Stimulated activated CD8-positive, alpha-beta memory T cell treated with anti-CD3 and anti-CD28 coated beads, Interleukin-12 subunit alpha, Interleukin-12 subunit beta, amount 100 ng/mL, for 24 hours (primary cell): ENCODE data around the gene LMF1.

Source experiments
- DNase-seq: peaks from one replicate; pipeline ENCODE4 v3.0.0-alpha.2; 2020; ENCODE audit errors: extremely low read depth

Gene LMF1

GRCh38 chr16:912684-913613 is 57.8 kb downstream of the LMF1 start:
- no peak for DNase-seq

DNA sequence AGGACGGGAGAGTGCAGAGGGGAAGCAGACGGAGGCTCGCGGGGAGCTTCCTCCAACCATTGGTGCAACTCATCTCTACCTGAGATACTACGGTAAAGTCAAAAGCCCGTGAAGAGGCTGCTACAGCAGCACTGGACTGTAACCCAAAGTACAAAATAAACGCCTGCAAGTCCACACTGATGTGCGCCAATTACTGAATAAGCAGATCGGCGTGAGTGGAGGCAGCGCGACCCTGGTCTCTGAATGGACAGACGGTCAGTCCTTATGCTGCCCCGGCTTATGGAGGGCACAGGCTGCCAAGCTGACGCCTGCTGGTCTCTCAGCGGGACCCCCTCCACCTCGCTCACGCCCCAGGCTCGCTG is 58.5 kb downstream of the LMF1 start:
- no peak for DNase-seq

DNA sequence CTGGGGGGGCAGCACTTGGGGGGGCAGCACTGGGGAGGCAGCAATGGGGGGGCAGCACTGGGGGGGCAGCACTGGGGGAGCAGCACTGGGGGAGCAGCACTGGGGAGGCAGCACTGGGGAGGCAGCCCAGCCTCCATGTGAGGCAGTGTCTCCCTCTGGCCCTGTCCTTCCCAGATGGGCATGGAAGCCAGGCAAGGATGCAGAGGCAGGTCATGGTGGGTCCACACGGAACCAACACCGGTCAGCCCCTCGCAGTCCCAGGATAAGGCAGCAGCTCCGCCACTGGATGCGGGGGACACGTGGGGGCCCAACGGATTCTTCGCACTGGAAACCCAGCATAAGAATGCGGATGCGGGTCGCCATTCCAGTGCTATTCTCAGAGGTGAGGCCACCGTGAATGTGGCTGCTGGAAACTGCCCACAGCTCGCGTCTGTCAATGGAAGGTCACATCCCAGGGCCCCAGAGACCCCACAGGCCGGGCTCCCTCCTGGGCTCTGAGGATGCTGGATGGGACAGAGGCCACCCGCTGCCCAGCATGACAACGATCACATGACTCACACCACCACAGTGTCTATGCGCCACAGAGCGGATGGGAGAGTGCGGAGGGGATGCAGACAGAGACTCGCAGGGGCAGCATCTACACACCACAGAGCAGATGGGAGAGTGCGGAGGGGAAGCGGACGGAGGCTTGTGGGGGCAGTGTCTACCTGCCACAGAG is 59.0 kb downstream of the LMF1 start:
- DNase-seq: no peak

DNA sequence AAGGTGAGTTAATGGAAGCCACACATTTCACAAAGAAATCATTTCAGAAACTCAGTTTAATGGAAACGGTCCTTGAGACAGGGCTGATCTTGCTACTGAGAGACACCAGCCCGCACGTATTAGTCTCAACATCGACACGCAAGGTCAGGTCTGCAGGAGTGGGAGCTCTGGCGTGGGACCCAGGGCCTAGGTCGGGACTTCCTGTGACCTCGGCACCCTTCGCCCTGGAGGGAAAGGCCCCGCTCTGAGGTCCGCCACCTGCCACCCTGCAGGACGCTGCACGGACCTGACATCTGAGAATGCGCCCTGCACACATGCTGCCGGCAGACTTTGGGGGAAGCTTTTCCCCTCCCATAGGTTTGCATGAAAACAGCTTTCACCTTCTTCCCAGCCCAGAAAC is 59.7 kb downstream of the LMF1 start:
- no peak for DNase-seq

- DNase-seq: no peak
Measured at GRCh38 chr16:910181-910580, 60.6 kb downstream of the LMF1 start.

DNA sequence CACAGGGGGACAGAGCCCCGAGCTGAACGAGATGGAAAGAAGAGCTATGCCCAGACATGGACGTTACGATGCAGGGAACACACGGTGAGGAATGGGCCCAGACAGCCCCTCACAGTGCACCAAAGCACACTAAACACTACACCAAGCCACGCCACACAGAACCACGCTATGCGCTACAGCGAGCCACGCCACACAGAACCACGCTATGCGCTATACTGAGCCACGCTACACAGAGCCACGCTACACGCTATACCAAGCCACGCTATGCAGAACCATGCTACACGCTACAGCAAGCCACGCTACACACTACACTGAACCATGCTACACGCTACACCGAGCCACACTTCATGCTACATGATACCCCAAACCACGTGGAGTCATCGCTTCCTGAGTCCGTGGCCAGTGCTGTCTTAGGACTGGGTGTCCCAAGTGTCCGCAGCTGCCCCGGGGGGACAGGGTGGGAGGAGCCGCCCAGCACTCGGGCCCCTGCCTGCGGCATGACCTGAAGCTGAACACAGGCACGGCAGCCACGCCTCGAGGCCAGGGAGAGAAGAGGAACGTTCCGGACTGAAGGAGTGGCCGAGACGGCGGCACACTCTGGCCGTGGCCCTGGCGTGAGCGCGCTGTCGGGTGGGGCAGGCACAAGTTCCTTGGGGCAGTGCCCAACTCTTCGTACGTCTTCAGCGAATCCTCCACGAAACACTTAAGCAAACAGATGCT is 61.3 kb downstream of the LMF1 start:
- no peak for DNase-seq

DNA sequence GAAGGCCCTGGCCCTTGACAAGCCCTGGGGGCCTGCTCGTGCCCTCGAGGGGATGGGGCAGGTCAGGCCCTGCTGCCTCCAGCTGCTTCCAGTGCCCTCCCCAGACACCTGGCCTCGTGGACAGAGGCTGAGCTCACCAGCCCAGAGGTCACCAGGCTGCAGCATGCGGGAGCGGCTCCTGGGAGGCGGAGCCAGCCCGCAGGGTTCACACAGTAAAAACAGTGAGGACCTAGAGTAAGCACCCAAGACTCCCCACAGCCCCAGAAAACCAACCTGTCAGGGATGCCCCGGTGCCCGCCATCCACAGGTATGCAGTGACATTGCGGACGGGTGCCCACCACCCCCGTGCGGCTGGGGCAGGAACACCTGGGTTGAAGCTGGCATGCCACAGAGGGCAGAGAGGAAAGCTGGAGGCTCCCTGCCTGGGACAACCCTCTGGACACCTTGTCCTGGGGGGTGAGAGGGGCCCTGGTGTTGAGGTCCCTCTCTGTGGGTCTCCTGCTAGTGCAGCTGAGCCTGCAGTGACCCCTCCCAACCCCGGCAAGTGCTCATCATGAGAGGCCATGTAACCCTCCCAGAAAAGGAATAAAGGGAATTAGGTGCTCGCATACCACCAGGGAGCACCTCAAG is 62.1 kb downstream of the LMF1 start:
- no peak for DNase-seq

DNA sequence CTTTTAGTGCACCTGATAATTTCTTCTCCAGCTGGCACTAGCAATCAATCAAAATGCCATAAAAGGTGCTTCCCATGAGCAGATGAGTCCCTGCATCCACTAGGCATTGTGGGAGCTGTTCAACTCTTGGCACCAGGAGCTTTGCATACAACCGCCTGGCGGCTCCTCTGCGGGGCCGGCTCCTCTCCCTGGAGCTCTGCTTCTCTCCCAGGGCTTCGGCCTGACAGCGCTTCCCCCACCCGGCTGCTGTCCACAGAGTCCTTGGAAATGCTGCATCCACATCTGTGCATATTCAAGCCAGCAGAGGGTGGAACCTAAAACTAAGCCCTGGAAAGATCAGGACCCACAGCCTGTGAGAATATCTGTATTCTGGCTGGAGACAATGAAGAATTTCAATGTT is 62.9 kb downstream of the LMF1 start:
- no peak for DNase-seq

DNA sequence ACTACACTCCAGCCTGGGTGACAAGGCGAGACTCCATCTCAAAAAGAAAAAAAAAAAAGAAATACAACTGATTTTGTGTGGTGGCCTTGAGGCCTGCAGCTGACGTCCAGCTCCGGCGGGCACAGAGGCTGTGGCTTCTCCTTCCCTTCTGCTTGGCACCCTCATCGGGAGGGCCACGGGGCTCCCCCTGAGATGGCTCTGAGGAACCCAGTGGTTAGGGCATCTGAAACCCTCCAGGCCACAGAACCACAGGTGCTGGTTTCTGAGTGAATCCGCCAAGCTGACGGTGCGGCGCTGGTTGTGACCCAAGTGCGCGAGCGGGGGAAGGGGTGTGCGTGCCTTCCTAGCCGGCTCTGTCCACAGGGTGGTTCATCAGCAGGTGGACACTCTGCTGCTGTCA is 63.4 kb downstream of the LMF1 start:
- no peak for DNase-seq

DNA sequence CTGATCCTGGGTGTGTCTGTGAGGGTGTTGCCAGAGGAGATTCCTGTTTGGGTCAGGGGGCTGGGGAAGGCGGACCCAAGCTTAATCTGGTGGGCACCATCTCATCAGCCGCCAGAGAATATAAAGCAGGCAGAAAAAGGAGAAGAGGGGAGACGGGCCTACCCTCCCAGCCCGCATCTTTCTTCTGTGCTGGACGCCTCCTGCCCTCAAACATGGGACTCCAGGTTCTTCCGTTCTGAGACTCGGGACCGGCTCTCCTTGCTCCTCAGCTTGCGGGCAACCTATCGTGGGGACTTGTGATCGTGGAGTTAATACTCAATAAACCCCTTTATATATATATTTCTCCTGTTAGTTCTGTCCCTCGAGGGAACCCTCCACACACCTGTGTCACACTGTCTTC is 64.5 kb downstream of the LMF1 start:
- no peak for DNase-seq

- no peak for DNase-seq
Measured at GRCh38 chr16:901715-902601, 68.8 kb downstream of the LMF1 start.

DNA sequence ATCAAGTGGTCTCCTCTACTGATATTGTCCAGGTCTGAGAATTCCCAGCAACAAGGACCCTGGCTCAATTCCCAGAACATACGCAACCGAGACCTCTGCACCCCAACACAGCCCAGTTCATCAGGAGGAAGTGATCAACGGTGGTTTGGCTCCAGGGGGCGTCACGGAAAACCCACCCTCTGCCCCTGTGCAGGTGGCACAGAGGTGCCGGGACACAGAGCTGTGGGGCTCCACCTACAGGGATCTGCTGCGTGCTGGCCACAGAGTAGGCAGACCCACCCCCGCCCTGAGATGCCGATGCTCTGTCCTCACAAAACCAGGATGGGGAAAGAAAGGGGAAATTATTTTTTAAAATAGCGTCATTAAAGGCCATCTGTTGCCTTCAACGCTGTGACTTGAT is 69.6 kb downstream of the LMF1 start:
- no peak for DNase-seq

DNA sequence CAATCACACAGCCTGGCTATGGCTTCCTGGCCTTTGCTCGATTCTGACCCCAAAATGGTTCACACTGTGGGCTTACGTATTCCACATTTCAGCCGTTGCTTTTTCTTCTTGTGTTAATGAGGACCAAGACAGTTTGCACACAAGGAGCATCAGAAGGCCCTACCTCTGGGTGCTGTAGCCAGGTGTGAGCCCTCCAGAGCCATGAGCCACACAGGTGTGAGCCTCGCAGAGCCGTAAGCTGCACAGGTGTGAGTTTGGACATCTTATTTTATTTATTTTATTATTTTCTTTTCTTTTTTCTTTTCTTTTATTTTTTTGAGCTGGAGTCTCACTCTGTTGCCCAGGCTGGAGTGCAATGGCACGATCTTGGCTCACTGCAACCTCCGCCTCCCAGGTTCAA is 70.6 kb downstream of the LMF1 start:
- no peak for DNase-seq

GRCh38 chr16:899683-900060 is 71.1 kb downstream of the LMF1 start:
- DNase-seq: no peak

DNA sequence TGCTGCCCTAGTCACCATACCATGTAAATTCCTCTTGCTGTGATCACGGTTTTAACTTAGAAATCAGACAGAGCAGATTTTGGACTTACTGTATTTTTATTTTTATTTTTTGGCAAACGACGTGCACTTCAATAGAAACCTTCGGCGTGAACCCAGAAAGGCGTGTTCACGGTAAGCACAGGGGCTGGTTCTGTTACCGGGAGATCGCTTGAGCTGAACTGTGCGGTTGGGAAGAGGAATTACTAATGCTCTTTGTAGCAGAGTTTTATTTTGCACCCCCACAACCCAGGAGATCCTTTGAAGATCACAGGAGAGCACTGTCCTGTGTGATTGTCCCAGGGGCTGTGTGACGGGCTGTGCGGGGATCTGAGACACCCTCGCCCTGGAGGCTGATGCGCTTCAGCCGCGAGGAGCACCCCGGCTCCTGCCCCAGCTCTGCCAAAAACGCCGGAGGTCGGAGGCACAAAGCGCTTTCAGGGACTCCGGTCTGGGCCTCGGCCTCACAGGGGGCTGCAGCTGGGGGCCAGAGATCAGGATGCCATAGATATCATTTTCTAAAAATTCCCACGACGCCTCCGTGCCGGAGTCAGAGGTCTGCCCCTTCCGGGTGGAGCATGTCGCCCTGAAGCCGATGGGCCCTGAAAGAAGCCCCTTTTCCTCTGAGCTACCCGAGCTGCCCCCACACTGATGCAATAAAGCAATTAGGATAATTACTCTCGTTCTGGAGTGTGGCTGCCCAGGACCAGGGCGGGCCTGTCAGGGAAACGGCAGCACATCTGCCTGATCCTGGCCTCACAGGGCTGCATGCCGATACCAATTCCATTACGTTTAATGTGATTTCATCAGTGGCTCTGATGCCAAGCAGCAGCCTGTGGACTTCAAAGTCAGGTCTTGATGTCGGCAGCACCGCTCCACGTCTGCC is 71.8 kb downstream of the LMF1 start:
- DNase-seq: no peak

DNA sequence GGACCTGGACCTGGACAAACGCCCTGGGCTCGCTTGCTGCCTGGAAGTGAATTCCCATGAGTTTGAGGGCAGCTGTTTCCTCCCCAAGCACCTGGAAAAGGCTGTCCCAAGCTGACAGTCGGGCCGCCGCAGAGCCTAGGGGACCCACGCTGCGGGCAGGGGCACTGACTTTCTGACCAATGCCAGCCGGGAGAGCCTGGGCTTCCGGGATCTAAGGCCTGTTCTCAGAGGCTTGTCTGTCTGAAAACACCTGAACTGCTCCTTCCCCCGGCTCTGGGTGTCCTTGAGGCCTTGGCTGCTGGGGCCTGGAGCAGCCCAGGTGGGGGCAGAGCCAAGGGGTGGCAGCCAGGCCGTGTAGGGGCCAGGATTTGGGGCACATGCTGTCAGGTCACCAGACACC is 72.6 kb downstream of the LMF1 start:
- DNase-seq: no peak

- DNase-seq: no peak
Measured at GRCh38 chr16:897701-898100, 73.1 kb downstream of the LMF1 start.

- no peak for DNase-seq
Measured at GRCh38 chr16:897200-897543, 73.6 kb downstream of the LMF1 start.

GRCh38 chr16:896261-897199 is 74.3 kb downstream of the LMF1 start:
- no peak for DNase-seq
